CD4-positive, alpha-beta T cell treated with Interleukin-2 at 100 ng/mL for 4 hours (primary cell): Measurements from ENCODE around the gene CDX2.

ENCODE experiments used
- DNase-seq: peaks from one replicate; pipeline ENCODE4 v3.0.0-alpha.2; 2020; ENCODE audit warnings: low spot score

CDX2 gene

GRCh38 chr13:27928805-27929753, 40.0 kb downstream of the CDX2 start:
- DNase-seq, result no peak

DNA sequence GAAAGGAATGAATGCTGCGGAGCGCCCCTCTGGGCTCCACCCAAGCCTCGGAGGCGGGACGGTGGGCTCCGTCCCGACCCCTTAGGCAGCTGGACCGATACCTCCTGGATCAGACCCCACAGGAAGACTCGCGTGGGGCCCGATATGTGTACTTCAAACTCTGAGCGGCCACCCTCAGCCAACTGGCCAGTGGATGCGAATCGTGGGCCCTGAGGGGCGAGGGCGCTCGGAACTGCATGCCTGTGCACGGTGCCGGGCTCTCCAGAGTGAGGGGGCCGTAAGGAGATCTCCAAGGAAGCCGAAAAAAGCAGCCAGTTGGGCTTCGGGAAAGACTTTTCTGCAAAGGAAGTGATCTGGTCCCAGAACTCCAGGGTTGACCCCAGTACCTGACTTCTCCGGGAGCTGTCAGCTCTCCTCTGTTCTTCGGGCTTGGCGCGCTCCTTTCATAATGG, 40.7 kb downstream of the CDX2 start:
- DNase-seq, result no peak

DNA sequence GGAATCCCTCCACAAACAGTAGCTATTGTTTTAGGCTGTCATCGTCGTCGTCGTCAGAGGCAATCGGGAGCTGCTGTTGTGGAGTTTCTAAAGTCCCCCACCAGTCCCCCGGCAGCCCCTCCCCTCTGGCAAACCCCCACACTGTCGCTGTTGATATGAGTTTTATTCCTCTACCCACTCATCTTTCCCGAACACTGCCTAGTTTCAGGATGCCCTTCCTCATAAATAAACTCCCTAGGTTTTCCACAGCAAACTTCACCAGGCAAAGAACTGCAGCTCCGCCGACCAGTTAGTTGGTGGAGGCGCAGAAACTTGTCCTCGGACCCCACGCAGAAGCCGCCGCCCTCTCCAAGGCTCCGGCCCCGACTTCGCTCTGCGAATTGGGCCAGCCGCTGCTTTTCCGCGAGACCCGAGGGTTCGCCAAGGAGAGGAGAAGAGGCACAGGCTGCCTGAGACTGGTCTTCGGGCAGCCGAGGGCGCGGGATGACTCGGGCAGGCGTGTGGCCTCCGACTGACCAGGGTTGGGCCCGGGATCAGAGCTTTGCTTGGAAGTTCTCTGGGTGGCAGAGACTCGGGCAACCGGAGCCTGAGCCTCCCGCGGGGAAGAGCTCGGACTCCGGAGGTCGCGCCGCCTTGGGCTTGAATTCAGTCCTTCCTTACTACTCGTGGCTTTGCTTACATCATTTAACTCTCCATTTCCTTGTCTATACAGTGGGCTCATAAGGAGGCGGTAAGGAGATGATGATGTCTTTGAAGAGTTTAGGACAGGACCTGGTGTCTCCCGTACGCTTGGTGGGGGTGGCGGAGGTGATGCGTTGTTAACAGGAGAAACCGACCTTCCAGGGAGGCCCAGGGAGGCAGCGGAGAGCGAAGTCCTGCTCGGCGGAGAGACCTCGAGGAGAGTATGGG, 41.4 kb downstream of the CDX2 start:
- DNase-seq, result no peak

DNA sequence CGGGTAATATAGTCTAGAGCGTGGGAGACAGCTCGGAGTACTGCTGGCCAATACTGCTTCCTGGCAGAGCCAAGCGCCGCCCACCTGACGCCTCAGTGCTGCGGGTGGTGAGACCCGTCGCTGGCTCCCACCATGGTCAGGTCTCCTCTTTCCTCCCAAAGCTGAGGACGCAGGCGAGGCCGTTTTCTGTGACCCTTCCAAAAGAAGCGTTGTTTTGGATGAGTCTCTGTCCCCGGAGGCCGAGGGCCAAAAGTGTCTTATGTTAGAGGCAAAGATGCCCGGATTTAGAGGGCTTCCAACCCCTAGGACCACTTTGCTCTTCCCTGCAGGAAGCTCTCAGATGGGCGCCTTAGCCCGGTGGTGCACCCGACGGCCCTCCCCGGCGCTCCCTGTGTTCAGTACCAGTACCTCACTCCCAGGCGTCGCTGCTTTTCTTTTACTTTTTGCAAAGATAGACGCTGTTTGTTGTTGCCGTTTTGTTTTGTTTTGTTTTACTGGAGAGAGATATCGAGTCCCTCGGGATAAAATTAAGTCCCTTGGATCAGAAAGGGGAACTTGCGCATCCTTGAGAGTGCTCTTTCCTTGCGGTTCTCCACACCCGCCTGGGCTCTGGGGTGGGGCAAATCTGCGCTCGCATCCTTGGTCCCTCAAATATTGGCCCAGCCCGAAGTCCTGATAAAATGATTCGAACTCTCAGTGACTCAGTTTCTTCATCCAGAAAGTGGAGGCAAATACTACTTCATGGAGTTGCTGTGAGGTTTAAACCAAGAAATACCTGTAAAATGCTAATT, 42.3 kb downstream of the CDX2 start:
- DNase-seq, result no peak

DNA sequence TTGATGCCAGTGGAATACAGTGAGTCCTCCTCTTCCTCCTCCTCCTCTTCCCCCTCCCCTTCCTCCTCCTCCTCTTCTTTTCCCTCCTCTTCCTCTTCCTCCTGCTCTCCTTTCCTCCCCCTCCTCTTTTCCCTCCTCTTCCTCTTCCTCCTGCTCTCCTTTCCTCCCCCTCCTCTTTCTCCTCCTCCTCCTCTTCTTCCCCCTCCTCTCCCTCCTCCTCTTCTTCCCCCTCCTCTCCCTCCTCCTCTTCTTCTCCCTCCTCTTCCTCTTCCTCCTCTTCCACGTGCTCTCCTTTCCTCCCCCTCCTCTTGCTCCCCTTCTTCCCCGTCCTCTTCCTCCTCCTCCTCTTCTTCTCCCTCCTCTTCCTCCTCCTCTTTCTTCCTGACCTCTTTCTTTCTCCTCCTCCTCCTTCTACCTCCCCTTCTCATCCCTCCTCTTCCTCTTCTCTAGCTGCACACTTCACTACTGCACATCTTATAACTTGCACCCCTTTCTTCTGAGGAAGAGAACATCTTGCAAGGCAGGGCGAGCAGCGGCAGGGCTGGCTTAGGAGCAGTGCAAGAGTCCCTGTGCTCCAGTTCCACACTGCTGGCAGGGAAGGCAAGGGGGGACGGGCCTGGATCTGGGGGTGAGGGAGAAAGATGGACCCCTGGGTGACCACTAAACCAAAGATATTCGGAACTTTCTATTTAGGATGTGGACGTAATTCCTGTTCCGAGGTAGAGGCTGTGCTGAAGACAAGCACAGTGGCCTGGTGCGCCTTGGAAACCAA, 43.7 kb downstream of the CDX2 start:
- no peak for DNase-seq

GRCh38 chr13:27924529-27925141, 44.5 kb downstream of the CDX2 start:
- no peak for DNase-seq

GRCh38 chr13:27923794-27924528, 45.2 kb downstream of the CDX2 start:
- DNase-seq, result no peak

DNA sequence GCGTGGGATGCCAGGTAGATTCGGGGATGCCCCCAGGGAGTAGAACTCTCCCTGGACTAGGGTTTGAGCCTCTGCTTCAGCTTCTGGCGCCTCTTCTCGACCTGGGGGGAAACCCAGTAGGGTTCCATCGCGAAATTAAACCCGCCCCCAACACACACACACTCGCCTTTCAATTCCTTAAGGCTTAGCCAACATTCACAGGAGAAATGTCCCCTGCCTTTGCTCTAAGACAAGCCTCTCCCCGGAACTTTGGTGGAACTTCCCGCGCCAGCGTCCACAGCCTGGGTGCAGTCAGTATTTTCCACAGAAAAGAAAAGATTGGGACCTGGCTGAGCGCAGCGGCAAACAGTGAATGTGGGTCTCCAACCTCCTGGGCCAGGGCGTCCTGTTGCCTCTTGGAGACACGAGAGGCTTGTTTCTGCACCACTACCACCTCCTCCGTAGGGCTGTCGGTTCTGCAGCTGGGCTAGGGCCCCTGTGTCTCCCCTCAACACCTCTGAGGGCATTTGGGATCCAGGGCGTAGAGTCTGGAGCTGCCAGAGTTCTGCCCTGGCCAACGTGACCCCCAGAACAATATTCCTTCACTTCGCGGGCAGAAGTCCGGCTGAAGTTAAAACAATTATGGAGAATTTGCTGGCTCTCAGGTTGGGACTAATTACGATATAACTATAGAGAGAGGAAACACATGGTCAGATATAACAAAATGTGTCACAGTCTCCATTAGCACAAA, 46.1 kb downstream of the CDX2 start:
- DNase-seq, result no peak

DNA sequence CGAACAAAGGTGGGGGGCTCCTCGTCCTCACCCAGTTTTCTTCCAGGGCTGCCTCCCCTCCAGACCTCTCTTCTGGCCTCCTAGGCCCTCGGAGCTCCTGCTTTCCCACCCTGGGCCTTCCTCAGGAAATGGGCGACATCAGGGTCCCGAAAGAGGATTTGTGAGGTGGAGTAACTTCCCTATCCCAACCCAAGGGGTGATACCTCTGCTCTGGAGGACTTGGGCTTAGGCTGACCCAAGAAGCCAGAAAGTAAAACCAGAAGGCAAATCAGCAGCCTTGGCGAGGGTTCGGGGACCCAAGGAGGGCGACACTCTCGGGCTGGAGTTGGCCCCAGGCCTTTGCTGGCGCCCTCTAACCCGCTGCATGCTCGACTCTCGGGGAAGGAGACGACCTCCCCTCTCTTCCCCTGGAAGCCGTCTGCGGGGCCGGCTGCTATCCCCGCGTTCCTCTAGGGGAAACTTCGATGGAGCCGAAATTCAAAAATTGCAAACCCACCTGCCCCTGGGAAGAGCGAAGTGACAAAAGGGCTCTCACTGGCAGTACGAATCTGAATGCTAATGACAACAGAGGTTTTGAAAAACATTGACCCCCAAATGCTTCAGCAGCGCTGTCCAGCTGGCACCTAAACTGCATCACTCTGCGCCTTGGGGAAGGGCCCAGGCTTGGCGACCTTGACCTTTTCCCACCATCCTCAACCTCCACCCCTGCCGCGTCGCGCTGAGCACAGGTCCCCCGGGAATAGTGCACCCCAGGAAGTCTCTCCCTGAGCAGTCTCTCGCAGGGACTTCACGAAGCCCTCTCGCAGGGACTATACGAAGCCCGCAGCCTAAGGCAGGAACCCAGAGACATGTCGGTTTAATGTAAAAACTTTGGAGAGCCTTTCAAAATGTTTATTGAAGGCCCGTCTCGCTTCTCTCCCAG, 46.9 kb downstream of the CDX2 start:
- no peak for DNase-seq

- no peak for DNase-seq
These were observed 47.6 kb downstream of the CDX2 start for GRCh38 chr13:27921421-27921960.

- no peak for DNase-seq
These were observed 48.3 kb downstream of the CDX2 start for GRCh38 chr13:27920677-27921420.

DNA sequence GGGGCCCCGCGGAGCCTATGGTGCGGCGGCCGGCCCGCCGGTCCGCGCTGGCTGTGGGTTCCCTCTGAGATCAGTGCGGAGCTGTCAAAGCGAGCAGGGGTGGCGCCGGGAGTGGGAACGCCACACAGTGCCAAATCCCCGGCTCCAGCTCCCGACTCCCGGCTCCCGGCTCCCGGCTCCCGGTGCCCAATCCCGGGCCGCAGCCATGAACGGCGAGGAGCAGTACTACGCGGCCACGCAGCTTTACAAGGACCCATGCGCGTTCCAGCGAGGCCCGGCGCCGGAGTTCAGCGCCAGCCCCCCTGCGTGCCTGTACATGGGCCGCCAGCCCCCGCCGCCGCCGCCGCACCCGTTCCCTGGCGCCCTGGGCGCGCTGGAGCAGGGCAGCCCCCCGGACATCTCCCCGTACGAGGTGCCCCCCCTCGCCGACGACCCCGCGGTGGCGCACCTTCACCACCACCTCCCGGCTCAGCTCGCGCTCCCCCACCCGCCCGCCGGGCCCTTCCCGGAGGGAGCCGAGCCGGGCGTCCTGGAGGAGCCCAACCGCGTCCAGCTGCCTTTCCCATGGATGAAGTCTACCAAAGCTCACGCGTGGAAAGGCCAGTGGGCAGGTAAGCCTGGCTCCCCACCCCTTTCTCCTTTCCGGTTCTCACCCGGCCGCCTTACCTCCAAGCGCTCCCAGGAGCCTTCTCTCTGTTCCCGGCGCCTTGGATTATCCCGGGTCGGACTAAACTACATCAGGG, 49.0 kb downstream of the CDX2 start, which contains the start of gene PDX1:
Gene PDX1 (plus strand): TSS at position 67 of the 743 bp plus-strand sequence. CDS start 139 bp downstream, at position 206.
- DNase-seq, result no peak

DNA sequence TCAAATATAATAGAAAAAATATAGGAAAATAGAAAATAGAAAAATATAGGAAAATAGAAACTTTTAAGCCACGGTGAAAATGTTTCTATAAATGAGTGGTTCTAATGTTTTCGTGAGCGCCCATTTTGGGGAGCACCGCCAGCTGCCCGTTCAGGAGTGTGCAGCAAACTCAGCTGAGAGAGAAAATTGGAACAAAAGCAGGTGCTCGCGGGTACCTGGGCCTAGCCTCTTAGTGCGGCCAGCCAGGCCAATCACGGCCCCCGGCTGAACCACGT, 49.5 kb downstream of the CDX2 start:
- DNase-seq, result no peak

DNA sequence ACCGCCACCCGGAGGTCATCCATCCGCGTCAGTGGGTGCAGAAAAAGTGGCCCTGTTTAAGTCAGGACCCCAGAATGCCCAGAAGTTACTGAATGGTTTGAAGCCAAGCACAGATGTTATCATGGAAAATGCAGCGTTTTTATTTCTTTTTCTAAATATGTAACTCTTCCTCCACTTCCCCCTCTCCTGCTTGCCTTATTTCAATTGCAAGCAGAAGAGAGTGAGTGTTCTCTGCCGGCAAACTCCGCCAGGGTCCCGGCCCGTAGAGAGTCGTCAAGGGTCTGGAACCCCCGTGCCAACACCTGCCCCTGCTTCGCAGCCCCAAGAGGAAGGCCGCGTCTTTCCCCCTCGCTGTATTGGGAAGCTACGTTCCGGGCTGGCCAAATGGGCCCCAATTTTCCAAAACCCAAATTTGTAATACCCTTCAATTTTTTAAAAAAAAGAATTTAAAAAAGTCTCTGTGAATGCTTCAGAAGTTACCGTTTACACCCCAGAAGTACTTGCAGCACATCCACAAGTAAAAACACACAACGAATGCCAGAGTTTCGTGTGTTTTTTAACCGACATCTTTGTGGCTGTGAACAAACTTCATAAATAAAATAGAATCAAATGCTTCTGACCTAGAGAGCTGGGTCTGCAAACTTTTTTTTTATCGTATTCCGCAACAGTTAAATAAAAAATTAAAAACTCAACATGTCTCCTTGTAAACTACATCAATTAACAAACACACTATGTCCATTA, 50.0 kb downstream of the CDX2 start:
- DNase-seq, result no peak

- DNase-seq, result no peak
These were observed 50.8 kb downstream of the CDX2 start for GRCh38 chr13:27918041-27918917.
